Cardiac muscle cell (in vitro differentiated cells and primary cell): Measurements from ENCODE around the gene RPS18. TPM values are rescaled to one million over a fixed set of nuclear protein-coding genes. Genes with fewer than 3 reads are reported as not detected.

ENCODE experiments used
- DNase-seq, 2 donors: peaks; one replicate each; pipeline versions ENCODE4 v3.0.0 to v3.0.0-alpha.2; 2010 to 2017; ENCODE audit warnings: low read depth in 1 of 2, low spot score in 1 of 2
- H3K27ac ChIP-seq: fragments of 200-600 bp; sonication (generic); 2 replicates; pipeline ENCODE4 v1.5.1; 2016
- H3K27me3 ChIP-seq: fragments of 200-600 bp; sonication (generic); 2 replicates; pipeline ENCODE4 v1.6.0; 2016; ENCODE audit warnings: control low read depth
- H3K36me3 ChIP-seq: fragments of 200-600 bp; sonication (generic); 2 replicates; pipeline ENCODE4 v1.5.1; 2016; ENCODE audit warnings: control low read depth
- H3K4me1 ChIP-seq: fragments of 200-600 bp; sonication (generic); 2 replicates; pipeline ENCODE4 v1.8.1; 2017; ENCODE audit warnings: low read depth, mild to moderate bottlenecking, mixed run types
- H3K4me3 ChIP-seq: fragments of 200-600 bp; sonication (generic); 2 replicates; pipeline ENCODE4 v1.5.1; 2016; ENCODE audit warnings: mild to moderate bottlenecking
- H3K9me3 ChIP-seq: fragments of 200-600 bp; sonication (generic); 2 replicates; pipeline ENCODE4 v1.5.1; 2017; ENCODE audit warnings: low read depth, mild to moderate bottlenecking, control low read depth
- polyA plus RNA-seq: library from polyadenylated mRNA; unstranded; fragments of >200 nt; fragmentation: Nextera tagmentation; extraction: Ambion mirVana; gene quantifications from 2 replicates; pipeline ENCODE4 v1.2.1, GENCODE V29; 2016
- total RNA-seq: library from RNA; depleted of rRNA; stranded (reverse); fragments of >200 nt; gene quantifications from 2 replicates; pipeline ENCODE4 v1.2.3, GENCODE V29; 2016
- TF ChIP-seq, protein P1 (sequence below): IDR thresholded peaks from 2 replicates; pipeline ENCODE4 v1.5.1; 2012; ENCODE audit warnings: low read depth, mild to moderate bottlenecking, low read length

RPS18 gene
- total and polyA plus RNA-seq, 2 experiments from 2014 or later = 1,298 to 2,022 TPM

DNA sequence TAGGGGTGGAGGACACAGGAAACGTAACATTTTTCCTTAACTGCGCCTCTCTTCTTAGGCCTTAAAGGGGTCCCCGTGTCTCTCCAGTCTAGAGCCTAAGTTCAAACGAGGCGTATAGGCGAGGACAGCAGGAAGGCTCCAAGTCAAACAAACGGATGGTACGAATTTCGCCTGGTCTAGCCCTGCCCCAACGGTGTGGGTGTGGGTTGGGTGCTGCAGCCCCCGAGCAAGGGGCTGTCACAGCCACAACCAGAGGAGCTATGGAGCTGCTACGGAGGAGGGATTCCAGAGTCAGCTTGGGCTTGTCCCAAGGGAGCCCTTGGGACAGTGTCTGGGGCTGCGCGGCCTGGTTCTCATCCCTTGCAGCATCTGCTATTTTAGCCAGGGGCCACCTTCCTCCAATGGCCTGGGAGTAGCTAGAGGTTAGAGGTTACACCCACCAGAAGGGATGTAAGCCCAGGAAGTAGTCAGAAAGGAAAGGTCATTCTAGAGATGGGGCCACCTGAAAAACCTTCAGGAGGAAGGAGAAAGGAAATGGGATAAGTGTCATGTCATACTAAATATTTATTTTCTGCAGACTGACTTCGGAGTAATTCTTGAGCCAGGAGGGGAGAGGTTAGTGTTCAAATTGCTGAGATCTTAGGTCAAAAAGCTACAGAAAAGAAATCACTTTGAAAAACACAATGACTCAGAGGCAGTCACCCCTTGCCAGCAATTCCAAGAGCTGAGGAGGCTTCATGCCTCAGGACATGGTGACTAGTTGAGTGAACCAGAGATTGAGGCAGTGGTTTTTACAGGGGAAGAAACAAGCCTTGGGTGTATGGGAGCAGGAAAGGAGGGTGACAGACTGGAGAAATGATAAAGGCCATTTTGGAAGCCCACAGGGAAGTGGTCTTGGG is 21.9 kb upstream of the RPS18 start:
- Histone ChIP-seq H3K4me1 (no peaks in the 10 kb centered on the region), H3K9me3 (no peaks in the 10 kb centered on the region), H3K27me3 (peaks cover 5% of the 10 kb centered on the region), H3K4me3 (peak overlapping the region; percentile 45), H3K36me3 (no peaks in the 10 kb centered on the region), H3K27ac (peak overlapping the region; percentile 77)
- peak in 1 of 2 donors; percentile 69 for DNase-seq
- TF ChIP-seq, protein P1, sequence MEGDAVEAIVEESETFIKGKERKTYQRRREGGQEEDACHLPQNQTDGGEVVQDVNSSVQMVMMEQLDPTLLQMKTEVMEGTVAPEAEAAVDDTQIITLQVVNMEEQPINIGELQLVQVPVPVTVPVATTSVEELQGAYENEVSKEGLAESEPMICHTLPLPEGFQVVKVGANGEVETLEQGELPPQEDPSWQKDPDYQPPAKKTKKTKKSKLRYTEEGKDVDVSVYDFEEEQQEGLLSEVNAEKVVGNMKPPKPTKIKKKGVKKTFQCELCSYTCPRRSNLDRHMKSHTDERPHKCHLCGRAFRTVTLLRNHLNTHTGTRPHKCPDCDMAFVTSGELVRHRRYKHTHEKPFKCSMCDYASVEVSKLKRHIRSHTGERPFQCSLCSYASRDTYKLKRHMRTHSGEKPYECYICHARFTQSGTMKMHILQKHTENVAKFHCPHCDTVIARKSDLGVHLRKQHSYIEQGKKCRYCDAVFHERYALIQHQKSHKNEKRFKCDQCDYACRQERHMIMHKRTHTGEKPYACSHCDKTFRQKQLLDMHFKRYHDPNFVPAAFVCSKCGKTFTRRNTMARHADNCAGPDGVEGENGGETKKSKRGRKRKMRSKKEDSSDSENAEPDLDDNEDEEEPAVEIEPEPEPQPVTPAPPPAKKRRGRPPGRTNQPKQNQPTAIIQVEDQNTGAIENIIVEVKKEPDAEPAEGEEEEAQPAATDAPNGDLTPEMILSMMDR = no peak

DNA sequence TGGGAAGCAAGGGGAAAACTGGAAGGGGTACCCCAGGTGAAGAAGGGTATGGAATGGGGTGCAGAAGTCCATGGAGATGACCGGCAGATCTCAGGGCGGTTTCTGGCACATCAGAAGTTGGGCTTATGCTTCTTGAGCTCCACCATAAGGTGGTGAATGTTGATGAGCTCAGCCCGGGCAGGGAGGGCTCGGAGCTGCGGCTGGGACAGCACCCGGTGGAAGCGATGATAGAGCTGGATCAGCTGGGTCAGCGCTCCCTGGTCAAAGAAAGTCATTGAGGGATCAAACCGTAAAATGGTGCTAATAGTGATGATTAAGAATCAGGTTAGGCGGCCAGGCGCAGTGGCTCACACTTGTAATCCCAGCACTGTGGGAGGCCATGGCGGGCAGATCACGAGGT is 21.1 kb upstream of the RPS18 start:
- TF ChIP-seq, protein P1 = no peak
- Histone ChIP-seq H3K36me3 (no peaks in the 10 kb centered on the region), H3K9me3 (no peaks in the 10 kb centered on the region), H3K27me3 (peaks cover 5% of the 10 kb centered on the region), H3K27ac (no peak overlapping the region), H3K4me3 (no peak overlapping the region), H3K4me1 (no peaks in the 10 kb centered on the region)
- no peak for DNase-seq

DNA sequence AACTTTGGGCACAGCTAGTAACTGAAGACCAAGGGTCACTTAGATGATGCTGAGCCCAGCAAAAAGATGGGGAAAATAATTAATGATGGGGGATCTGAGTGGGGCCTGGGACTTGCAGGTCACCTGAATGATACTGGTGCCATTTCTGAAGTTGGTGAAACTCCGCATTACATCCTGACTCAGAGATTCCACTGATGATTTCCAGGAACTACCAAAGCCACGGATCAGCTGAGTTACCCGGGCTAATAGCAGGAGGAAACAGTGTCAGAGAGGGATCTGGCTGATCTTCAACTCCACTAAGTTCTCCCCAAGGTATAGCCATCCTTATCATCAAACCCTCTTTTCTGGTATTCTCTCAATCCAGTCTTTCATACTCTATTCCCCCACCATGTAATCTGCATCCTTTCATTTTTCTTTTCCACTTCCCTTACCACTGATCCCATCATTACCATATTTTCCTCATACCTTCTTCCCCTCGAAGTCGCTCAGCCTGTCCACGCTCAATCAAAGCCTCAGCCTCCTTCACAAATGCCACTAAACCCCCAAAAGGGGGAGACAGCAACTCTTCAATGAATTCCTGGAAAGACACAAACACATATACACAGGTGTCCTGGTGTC is 20.4 kb upstream of the RPS18 start:
- TF ChIP-seq, protein P1 = no peak
- no peak for DNase-seq

DNA sequence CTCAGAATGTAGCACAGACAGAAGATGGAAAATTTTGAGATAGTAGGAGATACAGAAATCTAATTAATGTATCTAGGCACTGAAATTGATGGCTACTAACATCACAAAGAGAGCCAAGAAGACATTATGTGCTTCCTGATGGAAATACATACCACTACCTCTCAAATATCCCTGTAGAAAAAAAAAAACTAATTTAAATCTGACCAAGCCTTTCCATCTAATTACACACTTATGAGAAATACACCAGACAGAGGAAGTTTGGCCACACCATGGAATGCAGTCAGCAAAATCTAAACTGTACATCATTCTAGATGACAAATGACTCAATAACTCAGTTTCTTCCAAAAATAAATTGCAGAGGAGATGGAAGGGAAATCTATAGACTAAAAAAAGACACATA is 19.1 kb upstream of the RPS18 start:
- Histone ChIP-seq H3K36me3 (no peaks in the 10 kb centered on the region), H3K4me1 (no peaks in the 10 kb centered on the region), H3K27me3 (no peaks in the 10 kb centered on the region), H3K27ac (no peak overlapping the region), H3K4me3 (no peak overlapping the region), H3K9me3 (no peaks in the 10 kb centered on the region)
- DNase-seq = no peak
- TF ChIP-seq, protein P1 = no peak

More for the DNA sequence above, 20.4 kb upstream of the RPS18 start:
- Histone ChIP-seq H3K36me3 (no peaks in the 10 kb centered on the region), H3K27ac (no peak overlapping the region), H3K9me3 (no peaks in the 10 kb centered on the region), H3K4me1 (no peaks in the 10 kb centered on the region), H3K4me3 (no peak overlapping the region), H3K27me3 (peaks cover 4% of the 10 kb centered on the region)

DNA sequence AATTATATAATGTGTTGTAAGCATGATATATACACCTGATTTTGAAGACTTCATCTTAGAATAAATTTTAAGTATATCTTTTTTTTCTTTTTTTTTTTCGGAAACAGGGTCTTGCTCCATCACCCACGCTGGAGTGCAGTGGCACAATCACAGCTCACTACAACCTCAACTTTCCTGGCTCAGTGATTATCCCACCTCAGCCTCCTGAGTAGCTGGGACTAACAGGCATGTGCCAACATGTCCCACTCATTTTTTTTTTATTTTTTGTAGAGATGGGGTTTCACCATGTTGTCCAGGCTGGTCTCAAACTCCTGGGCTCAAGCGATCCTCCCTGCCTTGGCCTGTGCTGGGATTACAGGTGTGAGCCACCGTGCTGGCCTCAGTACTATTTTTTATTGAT is 17.3 kb upstream of the RPS18 start:
- H3K4me1 ChIP-seq = no peaks in the 10 kb centered on the region
- no peaks in the 10 kb centered on the region for H3K27me3 ChIP-seq
- no peak for DNase-seq
- H3K4me3 ChIP-seq = no peak overlapping the region
- TF ChIP-seq, protein P1 = no peak
- no peaks in the 10 kb centered on the region for H3K9me3 ChIP-seq
- H3K27ac ChIP-seq = no peak overlapping the region
- H3K36me3 ChIP-seq = no peaks in the 10 kb centered on the region
